Activated CD4-positive, alpha-beta T cell treated with anti-CD3 and anti-CD28 coated beads, Interleukin-2, amount 50 U/mL, for 1 hour (primary cell): ENCODE results near the gene APC2.

Experiments used
- DNase-seq: peaks from one replicate; pipeline ENCODE4 v3.0.0-alpha.2; 2020

Gene APC2

DNA sequence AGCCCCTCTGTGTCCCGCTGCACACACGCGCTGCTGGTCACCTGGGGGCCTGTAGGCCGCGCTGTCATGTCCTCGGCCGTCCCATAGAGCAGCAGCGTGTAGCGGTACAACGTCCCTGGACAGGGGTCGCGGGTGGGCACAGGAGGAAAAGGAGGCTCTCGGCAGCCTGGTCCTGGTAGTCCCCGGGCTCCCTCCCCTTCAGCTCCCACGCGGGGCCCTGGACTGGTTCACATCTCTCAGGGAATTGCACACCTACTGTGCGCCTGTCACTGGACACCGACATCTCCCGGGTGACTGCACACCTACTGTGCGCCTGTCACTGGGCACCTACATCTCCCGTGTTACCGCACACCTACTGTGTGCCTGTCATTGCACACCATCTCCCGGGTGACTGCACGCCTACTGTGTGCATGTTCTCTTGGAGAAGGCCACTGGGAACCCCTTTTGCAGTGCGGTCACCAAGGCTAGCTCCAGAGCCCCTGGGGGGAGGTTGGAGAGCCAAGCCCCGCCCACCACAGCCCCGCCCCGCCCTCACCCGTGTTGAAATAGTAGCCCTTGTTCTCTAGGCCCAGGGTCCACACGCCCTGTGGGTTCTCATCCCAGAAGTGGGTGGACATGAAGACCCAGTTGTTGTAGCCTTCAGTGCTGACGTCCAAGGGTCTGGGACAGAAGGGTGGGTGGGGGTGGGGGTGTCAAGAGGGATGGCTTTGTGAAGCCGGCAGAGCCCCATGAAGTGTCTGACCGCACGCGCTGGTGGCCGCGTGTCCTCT lies 32.6 kb downstream of the APC2 start:
- DNase-seq: no peak

GRCh38 chr19:1483131-1483978 lies 33.4 kb downstream of the APC2 start:
- no peak for DNase-seq

DNA sequence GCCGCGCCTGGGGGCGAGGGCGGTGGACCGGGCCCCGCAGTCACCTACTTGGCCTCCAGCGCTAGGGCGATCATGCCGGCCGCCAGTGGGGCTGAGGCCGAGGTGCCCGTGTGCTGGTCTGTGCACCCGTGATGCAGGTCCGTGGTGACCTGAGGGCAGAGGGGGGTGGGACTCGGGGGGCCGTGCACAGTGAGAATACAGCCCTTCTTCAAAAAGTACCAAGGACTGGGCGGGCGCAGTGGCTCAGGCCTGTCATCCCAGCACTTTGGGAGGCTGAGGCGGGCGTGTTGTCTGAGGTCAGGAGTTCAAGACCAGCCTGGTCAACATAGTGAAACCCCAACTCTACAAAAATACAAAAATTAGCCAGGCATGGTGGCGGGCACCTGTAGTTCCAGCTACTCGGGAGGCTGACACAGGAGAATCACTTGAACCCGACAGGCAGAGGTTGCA lies 34.1 kb downstream of the APC2 start:
- DNase-seq: no peak

DNA sequence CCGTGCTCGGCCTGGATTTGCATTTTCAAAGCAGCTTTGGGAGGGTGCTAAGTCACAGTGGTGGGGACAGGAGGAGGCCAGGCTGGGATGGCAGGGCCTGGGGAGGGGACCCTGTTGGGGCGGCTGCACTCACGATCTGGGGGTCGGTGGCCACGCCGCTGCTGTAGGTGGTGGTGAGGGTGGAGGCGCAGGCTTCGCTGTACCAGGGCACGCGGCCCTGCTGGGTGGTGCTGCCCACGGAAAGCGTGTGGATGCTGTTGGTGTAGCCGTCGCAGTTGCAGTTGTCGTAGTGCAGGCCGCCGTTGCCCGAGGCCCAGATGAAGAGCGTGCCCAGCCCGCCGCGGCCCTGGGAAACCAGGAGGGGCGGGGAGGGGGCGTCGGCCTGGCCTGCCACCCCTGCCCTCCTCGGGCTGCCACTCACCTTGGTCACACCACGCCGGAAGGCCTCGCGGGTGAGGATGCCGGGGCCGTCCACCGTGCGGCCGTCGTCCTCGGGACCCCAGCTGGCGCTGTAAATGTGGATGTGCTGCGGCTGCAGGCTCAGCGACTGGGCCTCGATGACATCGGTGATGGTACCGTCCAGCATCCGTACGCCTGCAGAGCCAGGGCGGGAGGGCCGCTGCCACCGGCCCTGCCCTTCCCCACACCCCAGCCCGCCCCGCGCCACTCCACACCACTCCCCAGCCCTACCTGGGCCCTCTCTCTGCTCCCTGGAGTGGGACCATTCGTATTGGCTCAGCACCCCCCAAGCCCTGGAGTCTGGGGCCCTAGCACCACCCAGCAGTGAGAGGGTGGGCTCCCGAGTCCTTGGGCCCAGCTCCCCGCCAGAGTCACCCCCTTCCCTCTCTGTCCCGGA lies 37.0 kb downstream of the APC2 start:
- no peak for DNase-seq

GRCh38 chr19:1487576-1488281 lies 37.8 kb downstream of the APC2 start:
- DNase-seq: no peak

GRCh38 chr19:1488282-1488601 lies 38.3 kb downstream of the APC2 start:
- DNase-seq: no peak

- no peak for DNase-seq
Measured at GRCh38 chr19:1489463-1490310, 39.8 kb downstream of the APC2 start.

DNA sequence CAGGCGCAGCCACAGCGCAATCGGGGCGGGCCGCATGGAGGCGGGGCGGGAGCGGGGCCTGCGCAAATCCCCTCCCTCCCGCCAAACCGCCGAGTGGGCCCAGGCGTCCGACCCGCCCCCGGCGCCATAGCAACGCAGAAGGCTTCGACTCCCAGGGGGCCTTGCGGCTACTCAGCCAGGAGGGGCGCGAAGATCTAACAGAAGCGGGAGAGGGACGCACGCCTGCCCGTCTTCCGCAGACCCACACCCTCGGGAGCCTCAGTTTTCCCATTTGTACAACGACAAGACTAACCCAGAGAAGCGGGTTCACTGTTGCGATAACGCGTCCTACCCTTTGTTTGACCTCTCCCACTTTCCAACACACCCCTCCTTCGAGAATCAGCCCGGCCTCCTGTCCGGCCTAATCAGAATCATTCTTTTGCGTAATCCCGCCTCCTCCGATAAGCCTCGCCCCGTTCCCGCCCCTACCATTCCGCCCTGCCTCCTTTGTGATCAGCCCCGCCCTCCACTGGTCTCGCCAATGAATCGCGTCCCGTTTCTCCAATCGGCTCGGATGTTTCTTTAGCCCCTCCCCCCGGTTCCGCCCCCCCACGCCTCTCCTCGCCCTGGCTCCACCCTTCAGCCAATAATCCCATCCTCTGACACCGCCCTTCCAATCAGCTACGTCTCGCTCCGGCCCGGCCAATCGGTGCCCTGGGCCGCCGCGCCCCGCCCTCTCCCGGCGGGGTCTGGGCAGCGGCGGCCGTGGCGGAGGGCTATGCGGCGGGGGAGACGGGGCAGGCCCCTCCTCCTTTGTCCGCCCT lies 40.6 kb downstream of the APC2 start, which contains the start of gene PCSK4:
TSS of gene PCSK4 (minus strand) at position 40 of the 803 bp plus-strand sequence. CDS start at position 36, 4 bp downstream.
- DNase-seq: peak; percentile 97

DNA sequence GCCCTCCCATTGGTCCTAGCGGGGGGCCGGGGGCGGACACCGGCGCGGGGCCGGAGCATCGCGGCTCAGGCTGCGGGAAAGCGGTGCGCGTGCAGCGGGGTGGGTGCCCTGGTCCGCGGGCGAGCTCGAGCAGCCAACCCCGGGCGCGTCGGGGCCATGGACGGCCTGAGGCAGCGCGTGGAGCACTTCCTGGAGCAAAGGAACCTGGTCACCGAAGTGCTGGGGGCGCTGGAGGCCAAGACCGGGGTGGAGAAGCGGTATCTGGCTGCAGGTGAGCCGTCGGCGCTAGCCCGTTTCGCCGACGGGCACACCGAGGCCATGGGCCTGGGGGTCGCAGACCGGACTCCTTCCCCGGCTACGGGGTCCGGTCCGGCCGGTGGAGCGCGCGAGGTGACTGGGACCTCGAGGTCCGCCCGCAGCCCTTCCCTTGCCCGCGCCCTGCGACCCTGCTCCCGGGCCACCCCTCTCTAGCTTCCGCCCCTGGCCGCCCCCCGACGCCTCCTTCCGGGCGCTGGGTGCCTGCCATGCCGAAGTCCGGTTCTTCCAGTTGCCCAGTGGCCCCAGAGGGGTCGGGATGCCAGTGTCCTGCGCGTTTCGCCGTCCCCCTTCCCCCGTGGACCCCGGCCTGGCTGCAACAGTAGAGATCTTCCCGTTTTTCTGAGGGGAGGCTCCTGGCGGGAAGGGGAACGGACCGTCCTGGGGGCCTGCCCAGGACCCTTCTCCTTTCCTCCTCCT lies 41.4 kb downstream of the APC2 start, which contains the start of gene REEP6:
TSS of gene REEP6 (plus strand) at position 68 of the 735 bp plus-strand sequence. CDS start at position 157, 89 bp downstream.
- DNase-seq: no peak

- DNase-seq: no peak
Measured at GRCh38 chr19:1491849-1492170, 41.9 kb downstream of the APC2 start.

GRCh38 chr19:1492474-1493006 lies 42.6 kb downstream of the APC2 start:
- no peak for DNase-seq

DNA sequence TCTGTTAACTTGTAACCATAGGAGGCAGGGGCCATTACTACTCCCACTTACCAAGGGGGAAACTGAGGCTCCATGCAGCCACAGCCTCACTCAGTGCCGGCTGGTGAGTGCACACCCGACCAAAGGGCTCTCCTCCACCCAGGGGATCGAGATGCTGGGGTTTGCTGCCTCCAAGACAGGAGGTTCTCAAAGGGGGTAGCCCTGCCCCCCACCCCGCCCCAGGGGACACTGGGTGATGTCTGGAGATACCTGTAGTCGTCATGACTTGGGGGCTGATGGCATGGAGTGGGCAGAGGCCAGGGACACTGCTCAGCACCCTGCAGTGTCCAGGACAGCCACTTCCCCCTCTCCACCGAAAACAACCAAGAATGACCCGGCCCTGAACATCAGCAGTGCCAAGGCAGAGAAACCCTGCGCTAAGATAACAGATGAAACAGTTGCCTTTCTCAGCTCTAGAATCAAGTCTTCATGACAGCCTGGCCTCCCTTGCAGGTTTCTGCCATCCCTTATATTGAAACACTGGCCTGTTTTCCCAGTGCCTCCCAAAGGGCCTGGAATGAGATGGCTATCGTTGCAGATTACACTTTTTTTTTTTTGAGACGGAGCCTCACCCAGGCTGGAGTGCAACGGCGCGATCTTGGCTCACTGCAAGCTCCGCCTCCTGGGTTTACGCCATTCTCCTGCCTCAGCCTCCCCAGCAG lies 44.3 kb downstream of the APC2 start:
- no peak for DNase-seq

- DNase-seq: no peak
Measured at GRCh38 chr19:1495051-1495798, 45.3 kb downstream of the APC2 start.

DNA sequence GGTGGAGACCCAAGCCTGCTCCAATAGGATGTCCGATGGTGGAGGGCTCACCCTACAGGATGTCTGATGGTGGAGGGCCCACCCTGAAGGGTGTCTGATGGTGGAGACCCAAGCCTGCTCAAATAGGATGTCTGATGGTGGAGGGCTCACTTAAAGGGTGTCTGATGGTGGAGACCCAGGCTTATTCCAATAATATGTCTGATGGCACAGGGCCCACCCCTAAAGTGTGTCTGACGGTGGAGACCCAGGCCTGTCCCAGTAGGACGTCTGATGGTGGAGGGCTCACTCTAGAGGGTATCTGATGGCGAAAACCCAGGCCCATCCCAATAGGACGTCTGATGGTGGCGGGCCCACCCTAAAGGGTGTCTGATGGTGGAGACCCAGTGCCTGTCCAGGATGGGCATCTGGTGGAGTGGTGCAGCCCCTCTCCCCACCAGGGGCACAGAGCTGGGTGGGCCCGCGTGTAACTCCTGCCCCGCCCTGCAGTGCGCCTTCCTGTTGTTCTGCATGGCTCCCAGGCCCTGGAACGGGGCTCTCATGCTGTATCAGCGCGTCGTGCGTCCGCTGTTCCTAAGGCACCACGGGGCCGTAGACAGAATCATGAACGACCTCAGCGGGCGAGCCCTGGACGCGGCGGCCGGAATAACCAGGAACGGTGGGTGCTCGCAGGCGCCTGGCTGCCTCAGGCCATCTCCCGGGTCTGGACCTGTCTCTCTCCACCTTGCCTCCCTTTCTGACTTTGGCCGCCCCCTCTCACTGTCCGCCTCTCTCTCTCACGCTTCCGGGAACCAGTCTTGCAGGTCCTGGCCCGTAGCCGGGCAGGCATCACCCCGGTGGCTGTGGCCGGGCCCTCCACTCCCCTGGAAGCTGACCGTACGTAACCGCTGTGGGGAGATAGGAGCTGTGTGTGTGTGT lies 46.1 kb downstream of the APC2 start:
- no peak for DNase-seq

DNA sequence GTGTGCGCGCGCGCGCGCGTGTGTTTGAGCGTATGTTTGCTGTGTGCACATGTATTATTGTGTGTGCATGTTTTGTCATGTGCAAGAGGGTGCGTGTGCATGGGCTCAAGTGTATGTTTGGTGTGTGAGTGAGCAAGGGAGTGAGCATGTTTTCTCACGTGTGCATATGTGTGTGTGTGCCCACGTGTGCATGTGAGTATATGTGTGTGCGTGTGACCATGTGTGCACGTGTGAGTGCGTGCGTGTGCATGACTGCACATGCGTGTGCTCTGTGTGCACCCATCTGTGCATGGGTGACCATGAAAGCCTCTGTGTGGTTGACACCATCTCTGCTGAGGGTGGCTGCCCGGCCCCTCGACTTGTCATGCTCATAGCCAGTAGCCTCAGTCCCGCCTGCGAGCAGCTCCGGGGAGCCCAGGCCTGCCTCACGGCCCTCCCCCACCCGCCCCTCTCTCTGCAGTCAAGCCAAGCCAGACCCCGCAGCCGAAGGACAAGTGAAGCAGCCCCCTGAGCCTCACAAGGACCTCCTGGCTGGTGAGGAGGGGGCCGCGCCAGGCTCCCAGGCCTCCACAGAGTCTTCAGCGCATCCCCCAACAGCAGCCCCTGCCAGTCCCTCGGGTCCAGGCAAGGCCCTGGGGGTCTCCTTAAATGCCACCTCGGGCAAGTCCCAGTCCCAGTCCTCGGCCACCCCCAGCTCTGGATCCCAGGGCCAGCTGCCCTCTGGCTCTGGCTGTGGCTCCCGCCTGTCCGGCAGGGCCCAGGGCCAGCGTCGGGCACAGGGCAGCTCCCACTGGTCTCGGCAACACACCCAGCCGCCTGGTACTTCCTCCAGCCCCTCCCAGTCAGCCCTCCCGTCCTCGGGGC lies 47.0 kb downstream of the APC2 start:
- DNase-seq: no peak
